Smooth muscle cell (in vitro differentiated cells): ENCODE data around the gene NTN5. TPM values are rescaled to one million over a fixed set of nuclear protein-coding genes. Genes with fewer than 3 reads are reported as not detected.

Source experiments
- DNase-seq: peaks from one replicate; lab custom pipeline; 2025; ENCODE audit not compliant: unreplicated experiment; lab: John Stamatoyannopoulos, UW
- H2AFZ ChIP-seq: fragments of 200-600 bp; sonication (generic); 2 replicates; pipeline ENCODE4 v1.6.0; 2016; ENCODE audit warnings: antibody characterized with exemption, low read depth, mild to moderate bottlenecking
- H3F3A ChIP-seq: fragments of 200-600 bp; sonication (generic); 2 replicates; pipeline ENCODE4 v1.6.0; 2017; ENCODE audit warnings: antibody characterized with exemption, low read depth
- H3K27ac ChIP-seq: fragments of 200-600 bp; sonication (generic); 2 replicates; pipeline ENCODE4 v1.5.1; 2016; ENCODE audit warnings: low read depth, mild to moderate bottlenecking
- H3K27me3 ChIP-seq: fragments of 200-600 bp; sonication (generic); 2 replicates; pipeline ENCODE4 v1.6.1; 2016; ENCODE audit warnings: low read depth, mild to moderate bottlenecking
- H3K36me3 ChIP-seq: fragments of 200-600 bp; sonication (generic); 2 replicates; pipeline ENCODE4 v1.5.1; 2016; ENCODE audit warnings: low read depth
- H3K4me1 ChIP-seq: fragments of 200-600 bp; sonication (generic); 2 replicates; pipeline ENCODE4 v1.5.1; 2016; ENCODE audit warnings: low read depth
- H3K4me2 ChIP-seq: fragments of 200-600 bp; sonication (generic); 2 replicates; pipeline ENCODE4 v1.6.0; 2016; ENCODE audit warnings: mild to moderate bottlenecking
- H3K4me3 ChIP-seq: fragments of 200-600 bp; sonication (generic); 2 replicates; pipeline ENCODE4 v1.5.1; 2016; ENCODE audit warnings: mild to moderate bottlenecking
- H3K79me2 ChIP-seq: fragments of 200-600 bp; sonication (generic); 2 replicates; pipeline ENCODE4 v1.6.0; 2016; ENCODE audit warnings: low read depth, mild to moderate bottlenecking
- H3K9ac ChIP-seq: fragments of 200-600 bp; sonication (generic); 2 replicates; pipeline ENCODE4 v1.6.0; 2016; ENCODE audit warnings: low read depth
- H3K9me3 ChIP-seq: fragments of 200-600 bp; sonication (generic); replicated peaks from 2 replicates; pipeline ENCODE4 v1.5.1; 2016; ENCODE audit warnings: low read depth
- H4K20me1 ChIP-seq: fragments of 200-600 bp; sonication (generic); 2 replicates; pipeline ENCODE4 v1.6.0; 2016; ENCODE audit warnings: low read depth
- WGBS: methylation state at CpG from one replicate; pipeline ENCODE4 v1.1.7; 2016; ENCODE audit warnings: low lambda C conversion rate; 5-methylcytosine and 5-hydroxymethylcytosine counted together
- polyA plus RNA-seq: library from polyadenylated mRNA; unstranded; fragments of >200 nt; fragmentation: Nextera tagmentation; extraction: Ambion mirVana; gene quantifications from 2 replicates; pipeline ENCODE4 v1.2.1, GENCODE V29; 2016
- total RNA-seq: library from RNA; depleted of rRNA; stranded (reverse); fragments of >200 nt; gene quantifications from 2 replicates; pipeline ENCODE4 v1.2.3, GENCODE V29; 2014
- TF ChIP-seq, protein P1 (sequence below): fragments of 200-600 bp; sonication (generic); IDR thresholded peaks from 2 replicates; pipeline ENCODE4 v1.5.1; 2017; ENCODE audit warnings: borderline replicate concordance, mild to moderate bottlenecking, antibody characterized with exemption; ENCODE audit not compliant: insufficient read depth, poor library complexity, severe bottlenecking

NTN5 gene
- total and polyA plus RNA-seq, 2 experiments from 2014 or later: 0.22 TPM; not detected in 1

DNA sequence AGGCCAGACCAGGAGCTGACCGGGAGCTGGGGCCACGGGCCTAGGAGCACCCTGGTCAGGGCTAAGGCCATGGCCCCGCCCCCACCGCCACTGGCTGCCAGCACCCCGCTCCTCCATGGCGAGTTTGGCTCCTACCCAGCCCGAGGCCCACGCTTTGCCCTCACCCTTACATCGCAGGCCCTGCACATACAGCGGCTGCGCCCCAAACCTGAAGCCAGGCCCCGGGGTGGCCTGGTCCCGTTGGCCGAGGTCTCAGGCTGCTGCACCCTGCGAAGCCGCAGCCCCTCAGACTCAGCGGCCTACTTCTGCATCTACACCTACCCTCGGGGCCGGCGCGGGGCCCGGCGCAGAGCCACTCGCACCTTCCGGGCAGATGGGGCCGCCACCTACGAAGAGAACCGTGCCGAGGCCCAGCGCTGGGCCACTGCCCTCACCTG lies 46.9 kb downstream of the NTN5 start:
- H3K36me3 ChIP-seq: no peaks in the 10 kb centered on the region
- no peaks in the 10 kb centered on the region for H4K20me1 ChIP-seq
- no peak overlapping the region for H2AFZ ChIP-seq
- H3K27ac ChIP-seq: no peak overlapping the region
- H3K4me1 ChIP-seq: peaks cover 27% of the 10 kb centered on the region
- no peaks in the 10 kb centered on the region for H3K9me3 ChIP-seq
- H3K4me2 ChIP-seq: no peak overlapping the region
- no peak overlapping the region for H3K4me3 ChIP-seq
- no peak overlapping the region for H3K9ac ChIP-seq
- WGBS: 95% methylated on average over 27 of the region's 30 CpGs
- H3F3A ChIP-seq: no peaks in the 10 kb centered on the region
- TF ChIP-seq, protein P1, sequence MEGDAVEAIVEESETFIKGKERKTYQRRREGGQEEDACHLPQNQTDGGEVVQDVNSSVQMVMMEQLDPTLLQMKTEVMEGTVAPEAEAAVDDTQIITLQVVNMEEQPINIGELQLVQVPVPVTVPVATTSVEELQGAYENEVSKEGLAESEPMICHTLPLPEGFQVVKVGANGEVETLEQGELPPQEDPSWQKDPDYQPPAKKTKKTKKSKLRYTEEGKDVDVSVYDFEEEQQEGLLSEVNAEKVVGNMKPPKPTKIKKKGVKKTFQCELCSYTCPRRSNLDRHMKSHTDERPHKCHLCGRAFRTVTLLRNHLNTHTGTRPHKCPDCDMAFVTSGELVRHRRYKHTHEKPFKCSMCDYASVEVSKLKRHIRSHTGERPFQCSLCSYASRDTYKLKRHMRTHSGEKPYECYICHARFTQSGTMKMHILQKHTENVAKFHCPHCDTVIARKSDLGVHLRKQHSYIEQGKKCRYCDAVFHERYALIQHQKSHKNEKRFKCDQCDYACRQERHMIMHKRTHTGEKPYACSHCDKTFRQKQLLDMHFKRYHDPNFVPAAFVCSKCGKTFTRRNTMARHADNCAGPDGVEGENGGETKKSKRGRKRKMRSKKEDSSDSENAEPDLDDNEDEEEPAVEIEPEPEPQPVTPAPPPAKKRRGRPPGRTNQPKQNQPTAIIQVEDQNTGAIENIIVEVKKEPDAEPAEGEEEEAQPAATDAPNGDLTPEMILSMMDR: no peak
- no peaks in the 10 kb centered on the region for H3K79me2 ChIP-seq
- H3K27me3 ChIP-seq: no peaks in the 10 kb centered on the region
- DNase-seq: no peak

DNA sequence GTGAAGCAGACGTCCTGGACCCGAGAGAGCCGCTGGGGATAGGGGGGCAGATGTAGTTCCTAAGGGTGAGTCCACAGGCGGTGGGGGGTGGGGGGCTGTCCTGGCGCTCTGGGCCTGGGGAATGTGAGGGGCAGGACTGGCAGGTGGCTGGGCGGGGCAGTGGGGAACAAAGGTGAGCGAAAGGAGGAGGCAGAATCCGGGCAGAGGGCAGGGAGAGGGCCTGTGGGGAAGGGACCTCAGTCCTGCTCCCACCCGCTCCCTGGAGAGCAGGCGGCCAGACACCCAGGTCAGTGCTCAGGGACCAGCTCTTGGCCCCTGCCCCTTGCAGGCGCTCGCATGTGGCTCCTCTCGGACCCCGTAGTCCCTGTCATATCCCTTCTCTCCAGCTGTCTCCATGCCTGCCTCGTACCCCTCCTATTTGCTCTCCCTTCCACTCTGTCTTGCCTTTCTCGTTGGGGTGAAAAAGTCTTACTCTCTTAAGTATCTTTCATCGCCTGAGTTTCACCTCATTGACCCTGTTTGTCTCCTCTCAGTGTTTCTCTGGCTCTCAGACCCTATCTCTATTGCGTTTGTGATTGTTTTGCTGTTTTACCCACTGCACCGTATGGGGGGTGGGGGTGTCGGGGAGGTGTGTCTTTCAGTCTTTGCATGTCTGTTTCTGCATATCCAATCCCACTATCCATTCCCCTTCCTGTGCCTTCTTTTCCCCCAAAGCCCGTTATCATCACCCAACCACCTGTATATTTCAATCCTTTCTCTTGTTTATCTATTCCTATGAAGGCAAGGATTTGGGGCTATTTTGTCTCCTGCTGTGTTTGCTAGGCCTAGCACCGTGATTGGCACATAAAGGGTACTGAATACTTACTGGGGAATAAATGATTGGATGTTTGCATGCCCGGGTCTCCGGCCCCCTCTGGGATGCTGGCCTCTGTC lies 47.8 kb downstream of the NTN5 start:
- 67% methylated on average over 17 of the region's 24 CpGs for WGBS
- no peak for DNase-seq
- Histone ChIP-seq H2AFZ (no peak overlapping the region), H3K9me3 (no peaks in the 10 kb centered on the region), H3F3A (no peaks in the 10 kb centered on the region), H3K4me1 (peaks cover 18% of the 10 kb centered on the region), H3K27me3 (no peaks in the 10 kb centered on the region), H3K9ac (peak overlapping the region; percentile 72), H3K79me2 (no peaks in the 10 kb centered on the region), H3K36me3 (no peaks in the 10 kb centered on the region), H3K4me2 (peak overlapping the region; percentile 92), H3K27ac (no peak overlapping the region), H4K20me1 (no peaks in the 10 kb centered on the region), H3K4me3 (peak overlapping the region; percentile 65)
- TF ChIP-seq, protein P1: no peak

DNA sequence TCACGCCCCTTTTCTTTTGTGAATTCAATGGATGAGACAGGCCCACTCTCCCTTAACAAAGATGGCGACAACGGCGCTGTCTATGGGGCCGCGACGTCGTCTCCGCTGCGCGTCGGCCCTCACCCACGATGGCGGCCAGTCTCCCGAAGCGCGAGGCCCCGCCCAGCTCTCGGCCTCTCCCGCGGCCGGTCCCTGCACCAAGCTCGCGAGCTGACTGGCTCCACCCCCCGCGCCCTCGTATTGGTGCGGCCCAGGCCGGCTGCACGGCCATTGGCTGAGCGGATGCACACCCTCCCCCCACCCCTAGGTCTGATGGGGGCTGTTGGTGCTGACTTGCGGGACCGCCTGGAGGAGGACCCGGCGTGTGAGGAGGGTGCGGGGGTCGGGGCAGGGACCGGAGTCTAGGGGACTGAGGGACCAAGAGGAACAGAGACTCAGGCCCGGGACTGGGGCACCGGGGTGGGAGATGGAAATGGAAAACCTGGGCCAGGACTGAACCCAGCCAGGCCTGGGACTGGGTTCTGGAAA lies 48.7 kb downstream of the NTN5 start:
- H3K9ac ChIP-seq: peak overlapping the region; percentile 72
- H3K9me3 ChIP-seq: no peaks in the 10 kb centered on the region
- H3K4me2 ChIP-seq: peak overlapping the region; percentile 92
- no peaks in the 10 kb centered on the region for H3K36me3 ChIP-seq
- H3K27me3 ChIP-seq: no peaks in the 10 kb centered on the region
- DNase-seq: peak; percentile 91
- H3F3A ChIP-seq: no peaks in the 10 kb centered on the region
- no peaks in the 10 kb centered on the region for H3K79me2 ChIP-seq
- H4K20me1 ChIP-seq: no peaks in the 10 kb centered on the region
- H3K27ac ChIP-seq: peak overlapping the region; percentile 79
- H3K4me1 ChIP-seq: peaks cover 18% of the 10 kb centered on the region
- H2AFZ ChIP-seq: peak overlapping the region; percentile 40
- WGBS: 1% methylated on average over 39 of the region's 40 CpGs
- TF ChIP-seq, protein P1: no peak
- peak overlapping the region; percentile 65 for H3K4me3 ChIP-seq
